Nucleus accumbens (tissue), 56 donors: Measurements from ENCODE around the gene KCNB1.

Experiments
- DNase-seq, 56 donors: peaks; one replicate each; lab custom pipeline; 2025; lab: John Stamatoyannopoulos, UW

Gene KCNB1

GRCh38 chr20:49446808-49447207, 35.7 kb downstream of the KCNB1 start:
- DNase-seq, result peak in 30 of 56 donors; percentile 5 to 67 (median 20)

GRCh38 chr20:49446080-49446479, 36.4 kb downstream of the KCNB1 start:
- DNase-seq, result no peak

- DNase-seq, result no peak
Measured at GRCh38 chr20:49445176-49445575, 37.3 kb downstream of the KCNB1 start.

GRCh38 chr20:49444553-49444990, 37.9 kb downstream of the KCNB1 start:
- no peak for DNase-seq

GRCh38 chr20:49437057-49437456, 45.4 kb downstream of the KCNB1 start:
- no peak for DNase-seq

- no peak for DNase-seq
Measured at GRCh38 chr20:49435639-49436038, 46.8 kb downstream of the KCNB1 start.

- DNase-seq, result peak in 1 of 56 donors; percentile 43
Measured at GRCh38 chr20:49433333-49433732, 49.1 kb downstream of the KCNB1 start.

GRCh38 chr20:49432550-49432949, 49.9 kb downstream of the KCNB1 start:
- peak in 18 of 56 donors; percentile 11 to 53 (median 26) for DNase-seq

GRCh38 chr20:49431329-49431728, 51.1 kb downstream of the KCNB1 start:
- DNase-seq, result no peak

GRCh38 chr20:49430320-49430719, 52.1 kb downstream of the KCNB1 start:
- DNase-seq, result no peak

GRCh38 chr20:49427751-49428518, 54.5 kb downstream of the KCNB1 start:
- DNase-seq, result peak in 5 of 56 donors; percentile 4 to 53 (median 19)

GRCh38 chr20:49426873-49427272, 55.6 kb downstream of the KCNB1 start:
- no peak for DNase-seq

GRCh38 chr20:49426395-49426794, 56.1 kb downstream of the KCNB1 start:
- DNase-seq, result no peak

- DNase-seq, result peak in 50 of 56 donors; percentile 4 to 93 (median 64)
Measured at GRCh38 chr20:49424536-49424935, 57.9 kb downstream of the KCNB1 start.

- DNase-seq, result peak in 16 of 56 donors; percentile 3 to 50 (median 22)
Measured at GRCh38 chr20:49422161-49422560, 60.3 kb downstream of the KCNB1 start.

- DNase-seq, result no peak
Measured at GRCh38 chr20:49420811-49421295, 61.6 kb downstream of the KCNB1 start.

GRCh38 chr20:49420292-49420691, 62.2 kb downstream of the KCNB1 start:
- no peak for DNase-seq

- no peak for DNase-seq
Measured at GRCh38 chr20:49419785-49420184, 62.7 kb downstream of the KCNB1 start.

- no peak for DNase-seq
Measured at GRCh38 chr20:49418809-49419208, 63.7 kb downstream of the KCNB1 start.

GRCh38 chr20:49417843-49418555, 64.5 kb downstream of the KCNB1 start:
- no peak for DNase-seq

- no peak for DNase-seq
Measured at GRCh38 chr20:49415668-49416044, 66.8 kb downstream of the KCNB1 start.
